CD4-positive, alpha-beta T cell treated with Interferon gamma for 1 hour (primary cell): ENCODE results near the gene LRRC41.
A peak's percentile ranks its signal among the peaks of the same experiment; 100 is the strongest.
"Not testable (repeated sequence)": the region's sequence is repeated elsewhere in the genome, so short reads cannot be mapped to it uniquely, and the experiment has no call there.

Experiments
- DNase-seq: peaks from one replicate; pipeline ENCODE4 v3.0.0-alpha.2; 2020

The LRRC41 gene

DNA sequence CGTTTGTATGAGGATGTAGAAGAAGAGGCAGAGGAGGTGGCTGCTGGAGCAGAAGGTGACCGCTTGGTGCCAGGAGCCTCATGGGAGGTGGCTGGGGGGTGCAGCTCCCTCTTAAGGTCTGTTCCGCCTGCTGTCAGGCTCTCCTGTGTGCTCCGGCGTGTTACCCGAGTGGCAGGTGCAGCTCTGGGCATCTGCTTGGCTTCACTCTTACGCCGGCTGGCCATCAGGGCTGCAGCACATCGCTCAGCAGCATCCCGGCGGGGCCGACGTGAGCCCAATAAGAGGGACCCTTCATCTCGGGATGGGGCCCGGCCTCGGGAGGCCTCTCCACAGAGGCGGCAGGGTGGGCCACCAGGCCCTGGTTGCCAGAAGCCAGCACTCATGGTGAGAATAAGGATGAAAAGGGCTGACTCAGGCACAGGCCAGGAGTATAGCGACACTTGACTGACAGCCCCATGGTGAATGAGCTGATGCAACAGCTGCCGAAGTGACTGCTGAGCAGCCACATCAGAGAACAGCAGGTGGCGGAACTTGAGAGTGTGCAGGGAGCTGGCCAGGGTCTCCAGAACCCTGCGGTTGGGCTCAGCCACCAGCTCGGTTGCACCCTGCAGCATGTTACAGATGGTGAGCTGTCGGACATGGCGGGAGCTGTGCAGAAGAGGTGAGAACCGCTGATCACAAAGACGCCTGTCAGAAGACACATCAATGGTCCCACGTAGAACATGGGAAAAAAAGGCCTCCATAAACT, 17.5 kb downstream of the LRRC41 start:
- DNase-seq = no peak

DNA sequence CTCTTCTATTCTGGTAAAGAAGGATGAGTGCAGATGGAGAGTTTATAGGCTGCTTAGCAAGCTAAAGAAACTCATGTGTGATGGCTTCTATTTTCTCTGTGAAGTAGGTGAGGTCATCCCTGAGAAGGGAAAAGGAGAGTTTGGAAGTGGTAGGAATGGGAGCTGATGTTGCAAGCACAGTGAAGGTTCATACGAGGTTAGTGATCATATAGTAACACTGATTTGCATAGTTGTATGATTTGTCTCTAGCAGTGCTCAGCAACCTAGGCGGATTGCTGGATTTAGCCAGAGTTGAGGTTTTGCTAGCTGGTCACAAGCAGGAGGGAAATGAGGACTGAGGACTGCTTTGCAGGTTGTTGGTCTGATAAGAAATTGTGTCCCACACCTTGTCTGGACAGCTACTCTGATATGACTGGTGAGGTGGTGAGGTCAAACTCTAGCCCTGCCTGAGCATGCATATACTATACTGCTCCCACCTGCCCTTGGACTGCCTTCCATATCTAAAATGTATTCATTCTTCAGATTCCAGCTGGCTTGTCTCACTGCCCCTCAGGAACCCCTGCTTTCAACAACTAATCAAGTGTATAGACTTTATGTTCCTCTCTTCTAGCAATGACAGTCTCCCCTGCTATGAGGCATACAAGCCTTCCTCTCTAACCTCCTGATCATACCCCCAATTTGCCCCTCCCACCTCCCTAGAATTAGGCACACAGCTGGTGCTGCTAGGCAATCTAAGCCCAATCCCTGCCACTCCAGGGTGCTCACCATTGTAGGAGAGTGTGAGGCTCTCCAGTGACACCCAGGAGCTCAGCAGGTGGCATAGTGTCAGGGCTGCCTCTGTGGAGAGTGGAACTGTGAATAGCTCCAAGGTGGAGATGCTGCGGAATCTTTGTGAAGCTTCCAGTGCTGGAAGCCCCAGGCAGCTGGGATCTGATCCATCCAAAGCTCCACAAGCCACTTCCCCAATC, 18.5 kb downstream of the LRRC41 start:
- no peak for DNase-seq

DNA sequence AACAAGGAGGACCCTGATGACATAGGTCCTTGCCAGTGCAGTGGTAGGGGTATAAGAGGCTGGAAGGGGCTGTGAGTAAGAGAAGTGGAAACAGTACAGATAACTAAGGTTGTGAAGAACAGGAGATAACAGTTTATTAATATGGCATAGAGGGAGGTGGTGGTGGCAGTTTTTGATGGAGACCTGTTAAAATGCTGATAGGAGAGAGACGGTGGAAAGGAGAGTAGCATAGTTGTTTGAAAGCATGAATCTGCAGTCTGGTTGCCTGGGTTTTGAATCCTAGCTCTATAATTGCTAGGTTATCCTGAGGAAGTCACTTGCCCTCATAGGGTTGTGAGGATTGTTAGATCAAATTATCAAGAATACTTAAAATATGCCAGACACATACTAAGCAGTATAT, 19.4 kb downstream of the LRRC41 start:
- DNase-seq = no peak

DNA sequence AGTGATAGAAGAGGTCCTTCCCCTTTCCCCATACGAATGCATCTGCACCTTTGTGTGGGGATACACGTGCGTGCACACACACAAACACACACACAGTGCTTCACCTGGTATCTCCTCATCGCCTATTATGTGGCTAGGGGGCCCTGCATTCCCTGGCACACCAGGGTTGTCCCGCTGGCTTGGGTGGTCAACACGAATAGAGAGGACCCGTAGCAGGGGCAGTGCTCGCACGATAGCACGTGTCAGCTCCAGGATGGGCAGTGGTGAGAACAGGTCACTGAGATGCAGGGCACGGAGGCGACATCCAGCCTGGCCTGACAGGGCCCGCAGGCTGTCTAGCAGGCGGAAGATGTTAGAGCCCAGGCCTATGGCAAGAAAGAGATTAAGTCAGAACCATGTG, 22.4 kb downstream of the LRRC41 start:
- DNase-seq = no peak

DNA sequence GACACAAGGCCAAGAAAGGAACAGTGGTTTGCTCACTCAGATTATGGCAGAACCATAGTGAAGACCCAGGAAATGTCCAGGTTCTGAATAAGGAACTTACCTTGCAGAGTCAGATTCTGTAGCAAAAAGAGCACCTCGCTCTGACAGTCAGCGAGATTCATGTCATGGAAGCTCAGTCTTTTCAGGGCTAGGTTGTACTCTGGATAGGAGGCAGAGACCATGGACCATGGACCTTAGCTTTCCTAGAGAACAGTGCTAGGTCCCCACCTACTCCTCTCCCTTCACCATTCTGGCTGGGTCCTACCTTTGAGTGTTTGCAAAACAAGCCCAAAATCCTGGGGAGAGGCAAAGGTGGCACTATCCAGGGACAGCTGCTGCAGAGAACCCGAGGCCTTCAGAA, 23.3 kb downstream of the LRRC41 start:
- DNase-seq = no peak

DNA sequence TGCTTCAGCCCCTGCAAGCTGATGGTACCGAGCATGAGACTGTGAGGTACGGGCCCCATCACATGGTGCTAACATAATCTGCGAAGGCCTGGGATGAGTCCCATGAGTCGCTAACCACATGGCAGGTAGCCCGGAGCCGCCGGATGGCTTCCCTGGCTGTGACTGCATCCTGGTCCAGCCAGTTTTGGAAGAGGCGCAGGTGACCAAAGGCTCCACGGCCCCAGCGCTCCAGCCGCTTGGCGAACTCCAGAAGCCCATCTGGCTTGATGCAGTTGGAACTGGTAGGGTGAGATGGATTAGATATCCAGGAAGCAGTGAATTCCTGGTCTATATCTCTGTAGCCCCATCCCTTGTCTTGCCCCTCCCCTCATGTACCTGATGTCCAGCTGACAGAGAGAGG, 24.6 kb downstream of the LRRC41 start:
- no peak for DNase-seq

DNA sequence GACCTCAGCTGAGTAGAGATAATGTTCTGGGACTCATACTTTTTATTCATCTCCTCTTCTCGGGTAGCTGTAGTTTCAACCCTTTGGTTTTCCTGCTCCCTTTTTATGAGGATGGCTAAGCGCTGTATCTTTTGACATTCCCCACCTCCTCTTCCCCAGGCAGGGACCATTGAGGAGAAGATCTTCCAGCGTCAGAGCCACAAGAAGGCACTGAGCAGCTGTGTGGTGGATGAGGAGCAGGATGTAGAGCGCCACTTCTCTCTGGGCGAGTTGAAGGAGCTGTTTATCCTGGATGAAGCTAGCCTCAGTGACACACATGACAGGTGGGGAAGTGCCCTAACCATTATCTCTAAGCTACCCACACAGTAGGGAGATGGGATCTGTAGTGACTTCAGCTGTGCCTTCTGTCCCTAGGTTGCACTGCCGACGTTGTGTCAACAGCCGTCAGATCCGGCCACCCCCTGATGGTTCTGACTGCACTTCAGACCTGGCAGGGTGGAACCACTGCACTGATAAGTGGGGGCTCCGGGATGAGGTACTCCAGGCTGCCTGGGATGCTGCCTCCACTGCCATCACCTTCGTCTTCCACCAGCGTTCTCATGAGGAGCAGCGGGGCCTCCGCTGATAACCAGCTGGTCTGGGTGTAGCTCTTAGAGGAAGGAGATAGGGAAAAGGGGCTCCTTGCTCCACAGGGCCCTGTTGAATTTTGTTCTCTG, 25.6 kb downstream of the LRRC41 start:
- no peak for DNase-seq

DNA sequence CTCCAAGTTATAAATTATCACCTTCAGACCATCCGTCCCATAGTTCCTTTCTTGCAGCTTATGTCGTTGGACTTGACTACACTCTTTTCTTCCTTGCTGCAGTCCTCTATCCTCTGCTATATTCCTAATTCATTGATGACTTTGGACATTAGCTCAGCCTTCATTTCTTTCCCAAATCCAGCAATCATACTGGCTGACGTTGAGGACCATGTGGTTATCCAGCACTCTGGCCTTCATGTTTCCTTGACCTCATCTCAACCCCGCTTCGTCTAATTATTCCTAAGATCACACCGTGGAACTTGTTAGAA, 28.4 kb downstream of the LRRC41 start:
- DNase-seq = no peak

DNA sequence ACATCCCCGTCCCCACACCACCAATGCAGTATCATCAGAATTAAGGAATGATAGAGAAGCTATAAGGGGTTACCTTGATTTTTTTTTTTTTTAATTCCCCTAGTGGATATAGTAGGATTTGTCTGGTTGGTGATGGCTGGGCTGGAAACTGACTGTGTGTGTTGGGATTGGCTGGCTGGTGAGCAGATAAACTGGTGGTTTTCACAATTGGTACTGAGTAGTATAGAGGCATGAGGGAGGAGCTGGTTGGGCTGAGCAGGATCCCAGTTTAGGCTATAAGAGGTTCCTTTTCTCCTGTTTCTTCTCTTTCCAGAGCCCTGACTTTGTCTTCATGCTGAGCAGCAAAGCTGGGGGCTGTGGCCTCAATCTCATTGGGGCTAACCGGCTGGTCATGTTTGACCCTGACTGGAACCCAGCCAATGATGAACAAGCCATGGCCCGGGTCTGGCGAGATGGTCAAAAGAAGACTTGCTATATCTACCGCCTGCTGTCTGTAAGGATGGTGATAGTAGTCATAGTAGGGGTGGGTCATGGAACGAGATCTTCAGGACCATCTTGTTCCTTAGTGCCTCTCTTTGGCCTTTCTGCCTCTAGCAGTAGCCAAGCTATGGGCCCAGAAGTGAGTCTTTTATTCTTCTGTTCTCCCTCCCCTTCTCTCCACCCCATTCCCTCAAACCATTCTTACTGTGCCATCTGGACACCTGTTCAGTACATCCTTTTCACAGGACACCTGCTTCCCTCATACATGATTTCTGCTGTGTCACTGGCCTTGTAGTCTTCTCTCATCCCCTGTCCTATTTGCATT, 29.0 kb downstream of the LRRC41 start:
- no peak for DNase-seq

DNA sequence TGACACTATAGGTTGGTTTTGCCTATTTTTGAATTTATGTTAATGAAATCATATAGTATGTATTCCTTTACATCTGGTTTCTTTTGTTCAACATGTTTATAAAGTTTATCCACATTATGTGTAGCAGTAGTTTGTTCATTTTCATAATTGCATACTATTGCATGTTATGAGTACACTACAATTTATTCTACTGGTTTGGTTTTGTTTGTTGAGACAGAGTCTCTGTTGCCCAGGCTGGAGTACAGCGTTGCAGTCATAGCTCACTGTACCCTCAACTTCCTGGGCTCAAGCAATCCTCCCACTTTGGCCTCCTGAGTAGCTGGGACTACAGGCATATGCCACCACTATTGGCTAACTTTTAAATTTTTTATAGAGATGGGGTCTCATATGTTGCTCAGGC, 34.8 kb downstream of the LRRC41 start:
- DNase-seq = no peak

DNA sequence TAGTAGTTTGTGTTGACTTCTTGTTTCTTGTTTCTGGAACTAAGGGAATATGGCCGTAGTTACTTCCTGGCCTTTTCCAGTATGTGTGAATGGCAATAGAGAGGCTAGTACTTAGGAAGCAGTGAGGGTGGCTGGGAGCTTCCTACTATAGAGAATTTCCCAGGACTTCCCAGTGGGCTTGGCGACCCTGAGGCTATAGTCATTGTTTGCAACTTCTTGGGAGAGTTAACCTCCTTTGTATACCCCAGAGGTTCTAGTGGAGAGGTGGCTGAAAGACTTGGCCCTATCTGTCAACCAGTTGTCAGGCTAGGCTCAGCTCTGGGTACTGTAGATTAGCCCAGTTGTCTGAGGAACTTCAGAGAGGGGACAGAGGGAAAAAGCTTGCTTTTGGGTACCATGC, 40.3 kb downstream of the LRRC41 start:
- DNase-seq = no peak

DNA sequence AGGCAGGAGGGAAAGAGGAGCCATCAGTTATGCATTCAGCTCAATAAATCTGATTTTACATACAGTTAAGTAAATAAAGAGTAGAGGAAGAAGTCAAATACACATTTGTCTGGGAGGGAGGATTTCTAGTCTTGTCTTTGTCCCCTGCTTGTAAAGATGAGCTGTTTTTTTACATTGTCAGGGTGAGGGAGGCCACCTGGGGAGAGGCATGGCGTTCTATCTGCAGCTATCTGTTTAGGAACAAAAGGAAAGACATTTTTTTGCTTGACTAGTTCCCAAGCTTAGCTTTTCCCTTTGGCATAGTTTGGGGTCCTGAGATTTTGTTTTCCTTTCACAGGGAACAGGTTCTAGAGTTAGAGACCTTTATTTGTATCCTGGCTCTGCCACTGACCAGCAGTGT, 40.9 kb downstream of the LRRC41 start:
- no peak for DNase-seq

DNA sequence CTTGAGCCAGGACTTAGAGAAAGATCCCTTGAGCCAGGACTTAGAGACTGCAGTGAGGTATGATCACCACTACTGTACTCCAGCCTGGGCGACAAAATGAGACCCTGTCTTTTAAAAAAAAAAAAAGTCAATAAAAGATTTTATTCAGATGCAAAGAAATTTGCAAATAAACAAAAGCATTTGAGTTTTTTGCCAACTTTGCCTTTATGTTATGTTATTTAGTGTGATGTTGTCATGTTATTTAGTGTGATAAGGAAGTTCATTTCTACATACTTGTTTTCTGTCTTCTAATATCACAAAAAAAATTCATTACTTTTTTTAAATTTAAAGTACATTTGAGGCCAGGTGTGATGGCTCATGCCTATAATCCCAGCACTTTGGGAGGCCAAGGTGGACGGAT, 46.9 kb downstream of the LRRC41 start:
- DNase-seq = no peak

DNA sequence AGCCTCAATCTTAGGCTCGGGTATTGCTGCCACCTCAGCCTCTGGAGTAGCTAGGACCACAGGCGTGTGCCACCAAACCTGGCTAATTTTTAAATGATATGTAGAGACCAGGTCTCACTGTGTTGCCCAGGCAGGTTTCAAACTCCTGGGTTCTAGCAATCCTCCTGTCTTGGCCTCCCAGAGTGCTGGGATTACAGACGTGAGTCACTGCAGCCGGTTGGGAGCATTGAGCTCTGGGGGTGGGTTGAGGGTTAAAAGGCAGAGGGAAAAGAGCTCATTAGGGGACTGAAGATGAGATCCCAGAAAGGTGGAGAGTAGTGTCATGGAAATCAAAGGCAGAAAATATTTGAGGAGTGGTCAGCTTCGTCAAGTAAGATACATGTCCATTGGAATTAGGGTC, 48.7 kb downstream of the LRRC41 start:
- DNase-seq = no peak

DNA sequence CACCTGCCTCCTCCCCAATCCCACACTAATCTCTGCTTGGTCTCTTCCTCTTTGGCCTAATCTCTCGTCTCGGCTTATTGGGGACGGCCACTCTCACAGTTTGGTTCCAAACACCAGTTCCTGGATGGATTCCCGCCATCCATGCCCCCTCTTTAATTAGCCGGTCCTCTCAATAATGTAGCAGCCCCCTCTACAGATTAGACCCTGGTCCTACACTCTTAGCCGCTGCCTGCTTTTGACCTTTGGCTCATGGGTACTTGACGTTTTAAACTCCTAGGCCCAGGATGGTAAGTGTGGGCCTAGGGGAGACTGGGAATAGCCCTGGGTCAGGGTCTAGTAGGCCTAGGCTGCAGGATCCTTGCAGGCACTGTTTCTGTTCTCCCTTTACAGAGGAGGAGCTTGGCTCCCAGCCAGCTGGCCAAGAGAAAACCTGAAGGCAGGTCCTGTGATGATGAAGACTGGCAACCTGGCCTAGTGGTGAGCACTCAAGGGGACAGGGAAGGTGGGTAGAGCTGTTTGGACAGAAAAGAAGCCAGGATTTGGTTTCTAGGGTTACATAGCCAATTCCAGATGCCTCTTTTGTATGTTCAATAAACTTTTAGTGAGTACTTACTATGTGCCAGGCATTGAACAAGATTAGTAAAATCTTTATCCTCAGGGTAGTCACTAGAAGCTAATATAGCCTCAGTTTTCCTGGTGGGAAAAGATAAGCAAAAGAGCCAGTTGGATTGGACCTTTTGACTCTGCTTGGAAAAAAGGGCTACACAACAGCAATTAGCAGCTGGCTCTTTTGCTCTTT, 55.1 kb downstream of the LRRC41 start:
- no peak for DNase-seq

DNA sequence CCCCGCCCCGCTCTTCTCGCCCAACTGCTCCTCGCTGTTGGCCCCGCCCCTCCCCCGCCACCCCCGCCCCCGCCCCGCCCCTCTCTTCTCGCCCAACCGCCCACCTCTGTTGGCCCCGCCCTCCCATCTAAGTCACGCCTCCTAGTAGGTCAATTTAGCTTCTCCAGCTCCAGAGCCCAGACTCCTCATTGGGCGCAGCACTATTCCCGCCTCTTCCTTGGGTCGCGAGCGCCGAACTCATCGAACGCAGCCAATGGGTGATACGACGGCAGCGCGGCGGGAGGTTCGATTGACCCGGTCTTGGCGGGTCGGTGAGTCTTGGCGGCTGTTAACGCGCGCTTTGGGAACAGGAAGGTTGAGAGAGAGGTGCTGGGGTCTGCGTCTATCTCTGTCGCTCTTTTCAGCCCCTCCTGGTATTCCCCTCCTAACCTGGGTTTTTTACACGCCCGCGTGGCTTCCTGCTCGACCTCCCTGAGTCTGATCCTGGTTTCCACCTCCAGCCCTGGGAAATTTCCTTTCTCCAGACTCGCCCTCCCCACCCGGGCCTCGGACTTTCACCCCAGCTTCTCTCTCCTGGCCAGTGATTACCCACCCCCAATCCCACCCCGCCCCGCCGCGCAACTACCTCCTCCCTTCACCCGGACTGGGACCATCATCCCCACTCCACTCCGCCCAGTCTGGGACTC, 55.8 kb downstream of the LRRC41 start, which contains the start of gene RAD54L:
Gene RAD54L, plus strand, starts transcription at position 328 of the 686 bp plus-strand sequence. CDS start 643 bp downstream, outside the sequence.
- peak; percentile 97 for DNase-seq

DNA sequence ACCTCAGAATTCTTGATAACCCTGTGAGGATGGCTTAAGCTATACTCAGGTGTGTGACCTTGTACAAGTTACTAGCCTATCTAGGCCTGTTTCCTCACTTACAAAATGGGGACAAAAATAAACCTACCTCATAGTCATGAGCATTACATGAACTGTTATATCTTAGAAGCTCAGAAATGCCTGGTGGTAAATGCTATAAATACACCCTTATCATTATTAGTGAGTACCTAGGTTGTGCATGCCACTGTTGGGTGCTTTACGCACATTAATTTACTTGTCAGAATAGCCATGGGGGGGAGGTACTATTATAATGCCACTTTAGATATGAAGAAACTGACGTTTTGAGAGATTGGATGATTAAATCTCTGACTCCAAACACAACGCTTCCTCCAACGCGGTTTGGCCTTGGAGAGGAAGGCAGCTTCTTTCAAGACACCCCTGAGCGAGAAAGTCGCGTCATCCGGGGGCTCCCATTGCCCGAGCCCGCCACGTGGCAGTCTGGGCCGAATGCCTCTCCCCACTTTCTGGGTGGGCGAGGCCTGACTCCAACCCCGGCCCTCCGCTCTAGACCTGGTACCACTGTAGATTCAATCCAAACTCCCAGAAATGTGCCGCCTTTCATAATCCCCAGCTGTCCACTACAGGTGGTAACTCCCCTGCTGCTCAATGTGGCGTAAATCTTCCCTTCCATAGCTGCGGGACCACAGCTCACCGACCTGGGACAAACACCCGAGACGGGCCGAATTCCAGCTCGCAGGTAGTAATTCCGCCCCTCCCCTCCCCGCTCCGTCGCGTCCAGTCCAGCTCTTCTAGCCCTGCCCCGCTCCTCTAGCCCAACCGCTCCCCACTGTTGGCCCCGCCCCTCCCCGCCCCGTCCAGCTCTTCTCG, 56.6 kb downstream of the LRRC41 start:
- peak; percentile 28 for DNase-seq

DNA sequence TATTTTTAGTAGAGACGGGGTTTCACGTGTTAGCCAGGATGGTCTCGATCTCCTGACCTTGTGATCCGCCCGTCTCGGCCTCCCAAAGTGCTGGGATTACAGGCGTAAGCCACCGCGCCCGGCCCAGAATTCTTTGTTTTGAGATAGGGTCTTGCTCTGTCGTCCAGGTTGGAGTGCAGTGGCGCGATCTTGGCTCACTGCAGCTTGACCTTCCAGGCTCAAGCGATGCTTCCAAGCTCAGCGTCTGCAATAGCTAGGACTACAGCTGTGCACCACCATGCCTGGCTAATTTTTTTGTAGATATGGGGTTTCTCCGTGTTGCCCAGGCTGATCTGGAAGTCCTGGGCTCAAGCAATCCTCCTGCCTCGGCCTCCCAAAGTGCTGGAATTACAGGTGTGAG, 57.3 kb downstream of the LRRC41 start:
- DNase-seq = not testable (repeated sequence)

DNA sequence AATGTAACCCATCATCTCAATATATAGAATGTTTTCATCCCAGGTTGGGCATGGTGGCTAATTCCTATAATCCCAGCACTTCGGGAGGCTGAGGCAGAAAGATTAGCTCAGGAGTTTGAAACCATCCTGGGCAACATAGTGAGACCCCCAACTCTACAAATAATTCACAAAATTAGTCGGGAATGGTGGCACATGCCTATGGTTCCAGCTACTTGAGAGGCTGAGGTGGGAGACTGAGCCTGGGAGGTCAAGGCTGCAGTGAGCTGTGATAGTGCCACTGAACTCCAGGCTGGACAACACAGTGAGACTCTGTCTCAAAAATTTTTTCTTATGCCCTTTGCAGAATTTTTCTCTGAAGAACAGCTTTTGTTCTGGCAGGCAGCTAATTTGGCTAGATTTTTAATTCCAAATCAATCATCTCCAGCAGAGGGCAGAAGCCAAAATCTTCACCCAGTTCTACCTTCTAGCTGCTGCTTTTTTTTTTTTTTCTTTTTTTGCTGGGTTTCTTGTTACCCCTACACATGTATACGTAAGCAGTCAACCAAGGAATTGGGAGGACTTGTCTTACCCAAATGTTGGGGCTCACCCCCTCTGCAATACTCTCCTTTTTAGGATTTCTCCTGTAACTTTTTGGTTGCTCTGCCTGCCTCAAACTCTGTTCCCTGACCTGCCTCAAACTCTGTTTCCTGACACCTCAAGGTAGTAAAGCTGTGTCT, 58.6 kb downstream of the LRRC41 start:
- no peak for DNase-seq
